A673 (cell line): ENCODE results near the gene TTLL5. TPM values are rescaled to one million over a fixed set of nuclear protein-coding genes. Genes with fewer than 3 reads are reported as not detected.

Experiments
- BruUV-seq: library from RNA; stranded (reverse); fragments of 400-500 nt; replicated peaks from 2 replicates; lab custom pipeline; 2021; lab: Mats Ljungman, UMichigan
- CTCF ChIA-PET: fragments of 300-600 bp; sonication (Branson Sonifier 250); formaldehyde crosslinking; loops from one replicate; lab custom pipeline; 2022; ENCODE audit warnings: antibody characterized with exemption; lab: Charles Lee
- POLR2A ChIA-PET: fragments of 300-600 bp; sonication (Branson Sonifier 250); formaldehyde crosslinking; loops from one replicate; lab custom pipeline; 2022; ENCODE audit warnings: antibody characterized with exemption; ENCODE audit not compliant: low non-redundant PET; lab: Charles Lee
- DNase-seq: peaks from one replicate; pipeline ENCODE4 v3.0.0-alpha.2; 2015; ENCODE audit warnings: low spot score
- H3K27ac ChIP-seq: fragments of 200-600 bp; sonication (generic); 2 replicates; pipeline ENCODE4 v1.5.1; 2016; ENCODE audit warnings: mixed run types, low read depth, mild to moderate bottlenecking, mixed read lengths, antibody characterized with exemption, low read length; ENCODE audit not compliant: poor library complexity, severe bottlenecking
- H3K27me3 ChIP-seq: fragments of 200-600 bp; sonication (generic); replicated peaks from 2 replicates; pipeline ENCODE4 v1.6.1; 2017; ENCODE audit warnings: mixed run types, low read depth, mild to moderate bottlenecking, mixed read lengths, antibody characterized with exemption, low read length; ENCODE audit not compliant: insufficient read depth, poor library complexity
- H3K36me3 ChIP-seq: fragments of 200-600 bp; sonication (generic); 2 replicates; pipeline ENCODE4 v1.6.1; 2016; ENCODE audit warnings: mixed run types, mild to moderate bottlenecking, mixed read lengths, antibody characterized with exemption, low read length; ENCODE audit not compliant: insufficient read depth, poor library complexity, severe bottlenecking
- H3K4me1 ChIP-seq: fragments of 200-600 bp; sonication (generic); 2 replicates; pipeline ENCODE4 v1.6.1; 2017; ENCODE audit warnings: mixed run types, mild to moderate bottlenecking, mixed read lengths, antibody characterized with exemption, low read length; ENCODE audit not compliant: insufficient read depth, poor library complexity, severe bottlenecking
- H3K4me3 ChIP-seq: fragments of 200-600 bp; sonication (generic); 2 replicates; pipeline ENCODE4 v1.5.1; 2016; ENCODE audit warnings: low read depth, mixed run types, mild to moderate bottlenecking, mixed read lengths, low read length; ENCODE audit not compliant: poor library complexity, severe bottlenecking
- H3K9me3 ChIP-seq: fragments of 200-600 bp; sonication (generic); 2 replicates; pipeline ENCODE4 v1.6.1; 2016; ENCODE audit warnings: mixed run types, low read depth, mild to moderate bottlenecking, mixed read lengths, antibody characterized with exemption, low read length; ENCODE audit not compliant: poor library complexity, severe bottlenecking
- CTCF ChIP-seq: fragments of 300-800, 200-600 bp; sonication (generic); conservative IDR thresholded peaks from 2 replicates; pipeline ENCODE4 v1.5.1; 2017; ENCODE audit warnings: low read depth, mild to moderate bottlenecking, antibody characterized with exemption, low read length, moderate library complexity, mixed read lengths
- EZH2 ChIP-seq: fragments of 200-600 bp; sonication (generic); IDR thresholded peaks from 2 replicates; pipeline ENCODE4 v1.6.1; 2017; ENCODE audit warnings: borderline replicate concordance, low read depth, mild to moderate bottlenecking, mixed read lengths, antibody characterized with exemption, low read length; ENCODE audit not compliant: poor library complexity, severe bottlenecking
- intact Hi-C: fragments of 100-400 bp; cut with micrococcal nuclease; formaldehyde crosslinking; loops from one replicate; pipeline ENCODE4 v1.10.0; 2022; ENCODE audit not compliant: unreplicated experiment
- total RNA-seq: library from RNA; stranded (reverse); gene quantifications from 2 replicates; pipeline ENCODE4 v1.2.3, GENCODE V29; 2021

The TTLL5 gene
- total RNA-seq, 1 experiment from 2014 or later: 56.7 TPM

- Histone ChIP-seq H3K27ac (no peak overlapping the region), H3K27me3 (no peaks in the 10 kb centered on the region), H3K4me1 (no peaks in the 10 kb centered on the region), H3K36me3 (peaks cover 15% of the 10 kb centered on the region), H3K9me3 (no peaks in the 10 kb centered on the region), H3K4me3 (no peak overlapping the region)
- no TSS peak for BruUV-seq
- intact Hi-C loops: no loop called here
- CTCF ChIA-PET: no interaction called here
- TF ChIP-seq CTCF: no peak
- no peak for TF ChIP-seq EZH2
- POLR2A ChIA-PET: no interaction called here
- no peak for DNase-seq
Observed at GRCh38 chr14:75751296-75751695, 90.2 kb downstream of the TTLL5 start.

- H3K4me1 ChIP-seq: no peaks in the 10 kb centered on the region
- no peak overlapping the region for H3K4me3 ChIP-seq
- peaks cover 12% of the 10 kb centered on the region for H3K36me3 ChIP-seq
- no peaks in the 10 kb centered on the region for H3K27me3 ChIP-seq
- no peaks in the 10 kb centered on the region for H3K9me3 ChIP-seq
- no TSS peak for BruUV-seq
- DNase-seq: no peak
- CTCF ChIA-PET: no interaction called here
- no peak overlapping the region for H3K27ac ChIP-seq
- TF ChIP-seq CTCF (no peak), EZH2 (no peak)
- intact Hi-C loops: no loop called here
- POLR2A ChIA-PET: no interaction called here
Observed at GRCh38 chr14:75752086-75752485, 91.0 kb downstream of the TTLL5 start.

- no peaks in the 10 kb centered on the region for H3K9me3 ChIP-seq
- no peaks in the 10 kb centered on the region for H3K27me3 ChIP-seq
- no peak overlapping the region for H3K4me3 ChIP-seq
- H3K36me3 ChIP-seq: peaks cover 12% of the 10 kb centered on the region
- no peak for DNase-seq
- CTCF ChIA-PET: no interaction called here
- intact Hi-C loops: no loop called here
- no peaks in the 10 kb centered on the region for H3K4me1 ChIP-seq
- H3K27ac ChIP-seq: no peak overlapping the region
- BruUV-seq: no TSS peak
- TF ChIP-seq EZH2 (no peak), CTCF (no peak)
- POLR2A ChIA-PET: no interaction called here
Observed at GRCh38 chr14:75752907-75753594, 92.0 kb downstream of the TTLL5 start.
